Trophoblast cell (in vitro differentiated cells and primary cell): ENCODE data around the gene ADPGK.

Experiments
- DNase-seq, 2 donors: peaks; one replicate each; pipeline ENCODE4 v3.0.0-alpha.2; 2016
- H2AFZ ChIP-seq: 2 replicates; pipeline ENCODE4 v1.6.1; 2013; ENCODE audit warnings: low read length, moderate library complexity, mild to moderate bottlenecking; ENCODE audit not compliant: insufficient read depth, poor library complexity
- H2AK5ac ChIP-seq: 2 replicates; pipeline ENCODE4 v1.6.1; 2013; ENCODE audit warnings: mild to moderate bottlenecking, low read length
- H2BK120ac ChIP-seq: 2 replicates; pipeline ENCODE4 v1.6.1; 2013; ENCODE audit warnings: low read length, mild to moderate bottlenecking, moderate library complexity; ENCODE audit not compliant: insufficient read depth, poor library complexity
- H2BK12ac ChIP-seq: 2 replicates; pipeline ENCODE4 v1.6.1; 2013; ENCODE audit warnings: mild to moderate bottlenecking, low read length, moderate library complexity
- H2BK5ac ChIP-seq: 2 replicates; pipeline ENCODE4 v1.6.1; 2013; ENCODE audit warnings: low read length, low read depth, moderate library complexity, mild to moderate bottlenecking; ENCODE audit not compliant: poor library complexity
- H3K14ac ChIP-seq: 2 replicates; pipeline ENCODE4 v1.6.1; 2013; ENCODE audit warnings: mild to moderate bottlenecking, low read length
- H3K18ac ChIP-seq: 2 replicates; pipeline ENCODE4 v1.6.1; 2013; ENCODE audit warnings: mild to moderate bottlenecking, low read length
- H3K23ac ChIP-seq: 2 replicates; pipeline ENCODE4 v1.6.1; 2013; ENCODE audit warnings: low read length
- H3K27ac ChIP-seq: 2 replicates; pipeline ENCODE4 v1.5.1; 2013; ENCODE audit warnings: low read depth, mild to moderate bottlenecking, inconsistent platforms, low read length, moderate library complexity
- H3K27me3 ChIP-seq: 2 replicates; pipeline ENCODE4 v1.6.1; 2013; ENCODE audit warnings: inconsistent platforms, mild to moderate bottlenecking, low read length, moderate library complexity; ENCODE audit not compliant: insufficient read depth
- H3K36me3 ChIP-seq, 2 experiments: 1 replicate in 1 of 2; 2 replicates in 1 of 2; pipeline ENCODE4 v1.6.1; 2013; ENCODE audit warnings: low read length in 2 of 2, mild to moderate bottlenecking in 2 of 2, moderate library complexity in 1 of 2; ENCODE audit not compliant: insufficient read depth in 2 of 2, control insufficient read depth in 1 of 2
- H3K4ac ChIP-seq: 2 replicates; pipeline ENCODE4 v1.6.1; 2013; ENCODE audit warnings: low read depth, mild to moderate bottlenecking, low read length, moderate library complexity
- H3K4me1 ChIP-seq, 2 experiments: 1 replicate in 1 of 2; 2 replicates in 1 of 2; pipeline ENCODE4 v1.6.1; 2013; ENCODE audit warnings: low read length in 2 of 2, mild to moderate bottlenecking in 2 of 2, moderate library complexity in 1 of 2; ENCODE audit not compliant: insufficient read depth in 2 of 2, control insufficient read depth in 1 of 2
- H3K4me2 ChIP-seq: 2 replicates; pipeline ENCODE4 v1.6.1; 2013; ENCODE audit warnings: inconsistent platforms, mild to moderate bottlenecking, low read length, moderate library complexity
- H3K4me3 ChIP-seq: 2 replicates; pipeline ENCODE4 v1.5.1; 2013; ENCODE audit warnings: mild to moderate bottlenecking, low read depth, low read length, inconsistent platforms
- H3K79me1 ChIP-seq: one replicate; pipeline ENCODE4 v1.6.1; 2013; ENCODE audit warnings: low read length
- H3K79me2 ChIP-seq: 2 replicates; pipeline ENCODE4 v1.6.1; 2013; ENCODE audit warnings: low read length, mild to moderate bottlenecking; ENCODE audit not compliant: control insufficient read depth, insufficient read depth, poor library complexity
- H3K9ac ChIP-seq: 2 replicates; pipeline ENCODE4 v1.6.1; 2013; ENCODE audit warnings: mild to moderate bottlenecking, low read length
- H3K9me3 ChIP-seq: 2 replicates; pipeline ENCODE4 v1.6.1; 2013; ENCODE audit warnings: low read depth, mild to moderate bottlenecking, control low read depth, inconsistent platforms, low read length; ENCODE audit not compliant: insufficient read depth
- H4K12ac ChIP-seq: 2 replicates; pipeline ENCODE4 v1.6.1; 2013; ENCODE audit warnings: low read depth, mild to moderate bottlenecking, low read length, moderate library complexity
- H4K8ac ChIP-seq: 2 replicates; pipeline ENCODE4 v1.6.1; 2013; ENCODE audit warnings: low read depth, mild to moderate bottlenecking, low read length, moderate library complexity
- H4K91ac ChIP-seq: one replicate; pipeline ENCODE4 v1.6.1; 2013; ENCODE audit warnings: low read depth, mild to moderate bottlenecking, low read length, moderate library complexity
- WGBS: extraction: QIAGEN DNeasy Blood & Tissue Kit; methylation state at CpG from one replicate; pipeline ENCODE4 v1.1.7; 2013; ENCODE audit warnings: missing lambda C conversion rate; ENCODE audit not compliant: insufficient read length, insufficient coverage; ENCODE audit errors: extremely low coverage; 5-methylcytosine and 5-hydroxymethylcytosine counted together

ADPGK gene

DNA sequence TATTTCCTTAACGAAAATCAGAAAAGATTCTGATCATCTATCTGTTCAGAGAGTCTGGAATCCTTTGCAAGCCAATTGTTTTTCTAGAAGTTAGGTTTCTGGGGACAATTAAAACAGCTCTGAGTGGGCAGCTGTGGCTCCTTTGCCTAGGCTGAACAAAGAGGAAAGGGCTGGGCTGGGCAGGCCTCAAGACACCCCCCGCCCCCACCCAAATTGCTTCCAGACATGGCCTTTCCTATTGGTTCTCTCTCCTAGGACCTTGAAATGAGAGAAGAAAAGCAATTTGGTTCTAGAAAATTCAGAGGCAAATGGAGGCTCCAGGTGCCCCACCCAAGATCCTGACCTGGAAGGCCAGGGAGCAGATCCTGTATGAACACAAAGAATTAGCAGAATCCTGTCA lies 2.3 kb upstream of the ADPGK start:
- no peak overlapping the region for H3K4ac ChIP-seq
- H2BK12ac ChIP-seq: peak overlapping the region; percentile 20
- no peak overlapping the region for H3K23ac ChIP-seq
- H2AK5ac ChIP-seq: no peak overlapping the region
- no peak overlapping the region for H3K9ac ChIP-seq
- no peak overlapping the region for H4K91ac ChIP-seq
- H3K4me3 ChIP-seq: no peak overlapping the region
- WGBS: no CpG with 5 or more reads among the region's 2 CpGs
- no peak overlapping the region for H4K12ac ChIP-seq
- H3K27ac ChIP-seq: no peak overlapping the region
- H2AFZ ChIP-seq: no peak overlapping the region
- peaks cover 10% of the 10 kb centered on the region for H3K79me2 ChIP-seq
- no peaks in the 10 kb centered on the region for H3K27me3 ChIP-seq
- no peak overlapping the region for H2BK5ac ChIP-seq
- peak overlapping the region; percentile 4 for H4K8ac ChIP-seq
- peaks cover 2 to 6% of the 10 kb centered on the region in 2 experiments for H3K4me1 ChIP-seq
- H3K36me3 ChIP-seq: peaks cover 0 to 2% of the 10 kb centered on the region in 2 experiments
- no peaks in the 10 kb centered on the region for H3K9me3 ChIP-seq
- no peak overlapping the region for H2BK120ac ChIP-seq
- DNase-seq: no peak
- H3K18ac ChIP-seq: no peak overlapping the region
- peaks cover 8% of the 10 kb centered on the region for H3K79me1 ChIP-seq
- H3K14ac ChIP-seq: no peak overlapping the region
- no peak overlapping the region for H3K4me2 ChIP-seq

DNA sequence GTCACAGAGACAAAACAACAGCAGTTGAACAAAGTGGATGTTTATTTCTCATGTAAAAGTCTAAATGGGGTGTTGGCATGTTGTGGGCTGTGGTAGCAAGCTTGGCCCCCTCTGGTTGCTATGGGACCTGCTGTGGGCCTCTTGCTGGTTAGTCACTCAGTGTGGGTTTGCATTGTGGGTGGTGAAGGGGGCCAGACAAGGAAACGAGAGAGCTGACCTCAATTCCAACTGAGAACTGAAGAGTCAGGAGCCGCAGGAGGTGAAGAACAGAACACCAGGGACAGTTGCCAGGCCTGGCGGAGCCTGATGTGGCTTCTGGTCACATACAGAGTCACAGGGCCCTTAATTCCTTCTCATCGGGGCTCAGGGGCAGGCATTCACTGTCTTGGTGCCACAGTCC lies 1.9 kb upstream of the ADPGK start:
- no peak overlapping the region for H2AFZ ChIP-seq
- H3K18ac ChIP-seq: no peak overlapping the region
- H3K27me3 ChIP-seq: no peaks in the 10 kb centered on the region
- no peak overlapping the region for H3K4me2 ChIP-seq
- no peak overlapping the region for H2BK5ac ChIP-seq
- peaks cover 2% of the 10 kb centered on the region in 2 experiments for H3K36me3 ChIP-seq
- no peak overlapping the region for H3K14ac ChIP-seq
- H4K12ac ChIP-seq: no peak overlapping the region
- peak overlapping the region; percentile 58 for H4K8ac ChIP-seq
- no peak overlapping the region for H3K27ac ChIP-seq
- no peak overlapping the region for H4K91ac ChIP-seq
- H2BK120ac ChIP-seq: no peak overlapping the region
- no peak overlapping the region for H3K4me3 ChIP-seq
- no peak overlapping the region for H2AK5ac ChIP-seq
- H3K9me3 ChIP-seq: no peaks in the 10 kb centered on the region
- H3K79me2 ChIP-seq: peaks cover 10% of the 10 kb centered on the region
- H3K23ac ChIP-seq: no peak overlapping the region
- no CpG with 5 or more reads among the region's 4 CpGs for WGBS
- peak overlapping the region; percentile 20 for H2BK12ac ChIP-seq
- H3K9ac ChIP-seq: no peak overlapping the region
- peaks cover 8% of the 10 kb centered on the region for H3K79me1 ChIP-seq
- peaks cover 2 to 6% of the 10 kb centered on the region in 2 experiments for H3K4me1 ChIP-seq
- no peak overlapping the region for H3K4ac ChIP-seq
- no peak for DNase-seq

DNA sequence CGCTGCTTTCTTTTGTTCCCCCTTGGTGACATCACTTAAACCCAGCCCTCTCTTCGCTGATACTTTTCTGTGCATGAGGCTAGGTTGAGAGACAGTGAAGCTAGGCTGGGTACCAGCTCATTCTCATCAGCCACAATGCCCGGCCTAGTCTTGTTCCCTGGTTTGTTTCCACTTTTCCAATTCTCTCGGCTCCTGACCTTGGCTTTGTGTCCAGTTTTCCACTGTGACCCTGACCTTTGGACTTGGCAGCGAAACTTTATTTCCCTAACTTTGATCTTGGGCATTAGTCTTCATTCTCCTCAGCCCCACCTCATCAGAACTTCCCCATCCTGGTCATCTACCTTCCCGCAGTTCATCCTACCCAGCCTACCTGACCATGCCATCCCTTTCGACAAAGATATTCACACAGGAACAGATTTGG lies 908 bp upstream of the ADPGK start:
- no peak overlapping the region for H3K23ac ChIP-seq
- H2BK12ac ChIP-seq: no peak overlapping the region
- H3K27me3 ChIP-seq: no peaks in the 10 kb centered on the region
- peaks cover 8% of the 10 kb centered on the region for H3K79me1 ChIP-seq
- H3K14ac ChIP-seq: no peak overlapping the region
- peaks cover 2 to 6% of the 10 kb centered on the region in 2 experiments for H3K4me1 ChIP-seq
- H3K79me2 ChIP-seq: peaks cover 10% of the 10 kb centered on the region
- no peak overlapping the region for H2BK5ac ChIP-seq
- no peaks in the 10 kb centered on the region for H3K9me3 ChIP-seq
- peaks cover 2 to 3% of the 10 kb centered on the region in 2 experiments for H3K36me3 ChIP-seq
- H4K12ac ChIP-seq: peak overlapping the region; percentile 62
- H4K8ac ChIP-seq: peak overlapping the region; percentile 90
- no peak overlapping the region for H3K9ac ChIP-seq
- H2AK5ac ChIP-seq: no peak overlapping the region
- no peak overlapping the region for H3K18ac ChIP-seq
- H2BK120ac ChIP-seq: no peak overlapping the region
- peak overlapping the region; percentile 1 for H2AFZ ChIP-seq
- peak overlapping the region; percentile 33 for H3K4me3 ChIP-seq
- H3K4me2 ChIP-seq: peak overlapping the region; percentile 96
- no peak for DNase-seq
- WGBS: no CpG with 5 or more reads among the region's 7 CpGs
- no peak overlapping the region for H3K27ac ChIP-seq
- H3K4ac ChIP-seq: no peak overlapping the region
- H4K91ac ChIP-seq: no peak overlapping the region

DNA sequence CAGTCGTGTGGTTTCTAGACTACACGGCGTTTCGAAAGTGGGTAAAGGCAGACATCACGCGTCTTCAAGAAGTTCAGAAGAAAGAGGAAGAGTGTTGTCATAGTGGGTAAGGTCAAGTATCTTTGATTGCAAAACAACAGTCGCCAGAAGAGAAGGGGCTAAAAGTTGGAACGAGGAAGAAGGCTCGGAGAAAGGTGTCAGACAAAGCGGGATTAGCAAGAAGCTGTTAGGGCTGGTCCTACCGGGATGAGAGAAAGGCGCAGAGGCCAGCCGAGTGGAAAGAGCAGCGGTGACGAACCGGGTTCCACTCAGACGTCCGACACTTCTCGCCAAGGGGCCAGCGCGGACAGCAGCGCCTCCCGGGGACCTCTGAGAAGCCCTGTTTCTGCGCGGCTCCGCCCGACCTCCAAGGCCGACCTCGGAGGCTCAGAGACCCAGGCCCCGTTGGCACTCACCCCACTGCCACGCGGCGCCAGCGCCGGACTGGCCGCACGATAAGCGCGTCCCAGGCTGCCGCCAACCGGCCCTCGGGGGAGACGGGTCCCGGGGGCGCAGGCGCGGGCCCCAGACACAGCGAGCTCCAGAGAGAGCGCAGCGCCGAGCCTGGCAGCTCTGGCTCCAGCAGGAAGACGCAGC lies 436 bp downstream of the ADPGK start:
- no CpG with 5 or more reads among the region's 52 CpGs for WGBS
- peaks cover 2 to 6% of the 10 kb centered on the region in 2 experiments for H3K4me1 ChIP-seq
- H3K4ac ChIP-seq: peak overlapping the region; percentile 65
- H3K4me2 ChIP-seq: peak overlapping the region; percentile 79
- H3K36me3 ChIP-seq: peaks cover 2 to 3% of the 10 kb centered on the region in 2 experiments
- peak overlapping the region; percentile 43 for H4K12ac ChIP-seq
- no peak overlapping the region for H3K23ac ChIP-seq
- peak; percentile 15 to 44 for DNase-seq
- H4K8ac ChIP-seq: peak overlapping the region; percentile 93
- peak overlapping the region; percentile 37 for H3K27ac ChIP-seq
- peaks cover 8% of the 10 kb centered on the region for H3K79me1 ChIP-seq
- peak overlapping the region; percentile 5 for H2AK5ac ChIP-seq
- peak overlapping the region; percentile 82 for H3K14ac ChIP-seq
- H2BK120ac ChIP-seq: peak overlapping the region; percentile 67
- peak overlapping the region; percentile 80 for H2AFZ ChIP-seq
- peak overlapping the region; percentile 97 for H3K4me3 ChIP-seq
- H2BK5ac ChIP-seq: peak overlapping the region; percentile 7
- peak overlapping the region; percentile 90 for H3K9ac ChIP-seq
- no peaks in the 10 kb centered on the region for H3K9me3 ChIP-seq
- H4K91ac ChIP-seq: peak overlapping the region; percentile 77
- peak overlapping the region; percentile 68 for H3K18ac ChIP-seq
- H2BK12ac ChIP-seq: no peak overlapping the region
- no peaks in the 10 kb centered on the region for H3K27me3 ChIP-seq
- peaks cover 10% of the 10 kb centered on the region for H3K79me2 ChIP-seq
